Esophagus squamous epithelium (tissue), 5 donors: ENCODE results near the gene SLAIN1. TPM values are rescaled to one million over a fixed set of nuclear protein-coding genes. Genes with fewer than 3 reads are reported as not detected.

Experiments used
- DNase-seq: peaks from one replicate; lab custom pipeline; 2025; lab: John Stamatoyannopoulos, UW
- H3K27ac ChIP-seq, 4 donors: fragments of 200-600 bp; sonication (generic); one replicate each; pipeline ENCODE4 v1.5.1; 2016 to 2019; ENCODE audit warnings: mild to moderate bottlenecking in 1 of 4
- H3K27me3 ChIP-seq, 4 donors: fragments of 200-600 bp; sonication (generic); 1 replicate in 3 of 4; 2 replicates in 1 of 4; pipeline versions ENCODE4 v1.5.1 to v1.6.0; 2017 to 2021; ENCODE audit warnings: antibody characterized with exemption in 1 of 4
- H3K36me3 ChIP-seq, 3 donors: fragments of 200-600 bp; sonication (generic); one replicate each; pipeline ENCODE4 v1.5.1; 2016 to 2019
- H3K4me1 ChIP-seq, 3 donors: fragments of 200-600 bp; sonication (generic); one replicate each; pipeline ENCODE4 v1.5.1; 2017 to 2019
- H3K4me3 ChIP-seq, 4 donors: fragments of 200-600 bp; sonication (generic); 1 replicate in 3 of 4; 2 replicates in 1 of 4; pipeline ENCODE4 v1.5.1; 2016 to 2019; ENCODE audit warnings: mild to moderate bottlenecking in 2 of 4, moderate library complexity in 1 of 4
- H3K9me3 ChIP-seq, 3 donors: fragments of 200-600 bp; sonication (generic); one replicate each; pipeline ENCODE4 v1.5.1; 2016 to 2019
- CTCF ChIP-seq, 6 experiments: fragments of 450-650 bp in 4 of 6; fragments of 200-600 bp in 2 of 6; sonication (generic) in 2 of 6; IDR thresholded peaks; one replicate each; pipeline ENCODE4 v1.5.1; 2016 to 2019; ENCODE audit warnings: antibody characterized with exemption in 6 of 6, mild to moderate bottlenecking in 4 of 6, moderate library complexity in 4 of 6
- POLR2A ChIP-seq, 4 donors: fragments of 450-650 bp; IDR thresholded peaks; one replicate each; pipeline ENCODE4 v1.6.1; 2017; ENCODE audit warnings: antibody characterized with exemption in 4 of 4, mild to moderate bottlenecking in 4 of 4, moderate library complexity in 3 of 4
- WGBS, 2 donors: methylation state at CpG; one replicate each; pipeline ENCODE4 v1.1.5; 2018; 5-methylcytosine and 5-hydroxymethylcytosine counted together
- intact Hi-C: fragments of 100-400 bp; cut with DNase I; formaldehyde crosslinking; loops from one replicate; pipeline ENCODE4 v1.15.0; 2022
- small RNA-seq, 4 donors: library from RNA; depleted of rRNA; stranded (forward); fragments of <200 nt; gene quantifications; one replicate each; pipeline ENCODE3, GENCODE V24; 2016
- total RNA-seq, 4 donors: library from RNA; depleted of rRNA; stranded (reverse); fragments of >200 nt; gene quantifications; one replicate each; pipeline ENCODE4 v1.1.0, GENCODE V29; 2016
- donor health status: DM: yes; HTN: yes; CAD: no.

Gene SLAIN1
- total RNA-seq, 4 donors from 2014 or later = 0.57 to 4.6 (median 3.1) TPM

- 53 to 57% methylated on average over 2 of the region's 2 CpGs for WGBS, 2 donors
Observed at GRCh38 chr13:77811381-77811780, 113.9 kb downstream of the SLAIN1 start.

GRCh38 chr13:77811981-77812380, 114.5 kb downstream of the SLAIN1 start:
- intact Hi-C loops = no loop called here
- TF ChIP-seq POLR2A (IDR thresholded peaks at IDR 0.05) (no peak), CTCF (IDR thresholded peaks at IDR 0.05) (no peak)

More at GRCh38 chr13:77811381-77811780, 113.9 kb downstream of the SLAIN1 start:
- Histone ChIP-seq H3K9me3 (no peaks in the 10 kb centered on the region), H3K27me3 (no peaks in the 10 kb centered on the region), H3K4me1 (no peaks in the 10 kb centered on the region), H3K4me3 (no peak overlapping the region), H3K36me3 (no peaks in the 10 kb centered on the region), H3K27ac (no peak overlapping the region)
- intact Hi-C loops = no loop called here
- DNase-seq = no peak
- no peak for TF ChIP-seq POLR2A (IDR thresholded peaks at IDR 0.05)
- TF ChIP-seq CTCF (IDR thresholded peaks at IDR 0.05) = no peak

More at GRCh38 chr13:77811981-77812380, 114.5 kb downstream of the SLAIN1 start:
- DNase-seq = no peak
- no peak overlapping the region for H3K4me3 ChIP-seq
- H3K9me3 ChIP-seq = no peaks in the 10 kb centered on the region
- H3K4me1 ChIP-seq = no peaks in the 10 kb centered on the region
- H3K27me3 ChIP-seq = no peaks in the 10 kb centered on the region
- H3K27ac ChIP-seq = no peak overlapping the region
- H3K36me3 ChIP-seq = no peaks in the 10 kb centered on the region

Small RNA genes within 50 kb of the gene (small RNA-seq; reads per million reads assigned to genes)
- gene MIR3665 = 0 reads per million in 4 donors
- gene SPTLC1P5 = 0 reads per million in 4 donors

Other genes starting within 250 kb of the SLAIN1 start
- gene SCEL, start 162.0 kb upstream of the SLAIN1 start, total RNA-seq = 100 to 1,000 TPM; 255 to 453 (median 376) TPM
- 10 to 100 TPM in 1 of 4 donors, 1 to 10 TPM in 3; 1.6 to 14.7 (median 5.0) TPM for gene EDNRB, start 221.1 kb downstream of the SLAIN1 start, total RNA-seq